Right forelimb (tissue), 1 donor: Measurements from ENCODE around the gene CXCL10.
"Not testable (repeated sequence)": the region's sequence is repeated elsewhere in the genome, so short reads cannot be mapped to it uniquely, and the experiment has no call there.

Experiments
- DNase-seq: peaks from one replicate; pipeline ENCODE4 v3.0.0-alpha.2; 2018

The CXCL10 gene

DNA sequence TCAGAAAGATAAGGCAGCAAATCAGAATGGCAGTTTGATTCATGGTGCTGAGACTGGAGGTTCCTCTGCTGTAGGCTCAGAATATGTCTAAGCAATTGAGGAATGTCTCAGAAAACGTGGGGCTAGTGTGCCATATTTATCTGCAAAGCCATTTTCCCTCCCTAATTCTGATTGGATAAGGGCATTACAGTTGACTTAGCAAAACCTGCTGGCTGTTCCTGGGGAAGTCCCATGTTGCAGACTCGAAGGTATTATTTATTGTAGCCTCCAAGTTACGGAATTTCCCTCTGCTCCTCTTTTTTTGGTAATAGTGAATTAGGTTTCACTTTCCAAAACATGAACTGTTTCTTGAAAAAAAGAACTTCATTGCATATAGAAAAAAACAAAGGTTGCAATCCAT, at the start of gene CXCL10:
Gene CXCL10 (minus strand): TSS at position 109 of the 400 bp plus-strand sequence. CDS start 66 bp downstream, at position 43.
- no peak for DNase-seq

- DNase-seq = no peak
Observed at GRCh38 chr4:76072760-76073159, 49.5 kb upstream of the CXCL10 start.

GRCh38 chr4:76067652-76068286, 44.5 kb upstream of the CXCL10 start:
- DNase-seq = peak; percentile 68

DNA sequence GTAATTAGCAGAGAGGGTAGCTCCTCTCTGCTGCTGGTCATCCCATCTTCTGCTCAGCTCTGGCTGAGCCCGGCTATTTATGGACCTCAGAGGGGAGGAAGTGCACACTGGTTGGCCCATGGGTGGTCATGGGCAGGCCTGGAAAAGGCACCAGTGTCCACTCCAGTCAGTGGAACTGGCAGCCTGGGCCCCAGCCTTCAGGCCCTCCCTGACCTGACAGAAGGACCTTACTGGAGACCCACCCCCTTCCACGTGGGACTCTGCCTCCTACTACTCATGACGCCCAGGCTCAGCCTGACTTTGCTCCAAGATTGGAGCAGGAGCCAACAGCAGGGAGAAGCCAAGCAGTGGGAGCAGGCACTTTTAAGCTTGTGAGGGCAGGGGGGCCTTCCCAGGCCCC, 43.2 kb upstream of the CXCL10 start:
- DNase-seq = no peak

GRCh38 chr4:76061982-76062381, 38.7 kb upstream of the CXCL10 start:
- DNase-seq = no peak

- no peak for DNase-seq
Observed at GRCh38 chr4:76061421-76061820, 38.1 kb upstream of the CXCL10 start.

- DNase-seq = no peak
Observed at GRCh38 chr4:76060506-76060905, 37.2 kb upstream of the CXCL10 start.

DNA sequence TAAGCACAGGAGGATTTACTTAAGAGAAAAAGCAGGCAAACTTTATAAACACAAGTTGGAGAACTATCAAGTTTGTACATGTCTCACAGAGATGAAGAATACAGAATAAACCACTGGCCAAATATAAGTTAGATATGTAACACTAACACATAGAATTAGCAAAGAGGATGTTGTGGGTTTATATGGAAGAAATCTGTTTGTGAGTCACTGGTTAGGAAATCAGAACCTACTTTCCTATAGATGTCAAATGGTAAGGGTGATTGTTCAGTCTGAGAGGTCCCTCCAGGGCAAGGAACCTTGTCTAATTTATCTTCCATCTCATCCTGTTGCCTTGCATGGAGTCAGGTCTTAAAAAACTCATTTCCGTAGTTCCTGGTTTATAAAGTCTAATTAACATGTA, 36.5 kb upstream of the CXCL10 start:
- DNase-seq = no peak

DNA sequence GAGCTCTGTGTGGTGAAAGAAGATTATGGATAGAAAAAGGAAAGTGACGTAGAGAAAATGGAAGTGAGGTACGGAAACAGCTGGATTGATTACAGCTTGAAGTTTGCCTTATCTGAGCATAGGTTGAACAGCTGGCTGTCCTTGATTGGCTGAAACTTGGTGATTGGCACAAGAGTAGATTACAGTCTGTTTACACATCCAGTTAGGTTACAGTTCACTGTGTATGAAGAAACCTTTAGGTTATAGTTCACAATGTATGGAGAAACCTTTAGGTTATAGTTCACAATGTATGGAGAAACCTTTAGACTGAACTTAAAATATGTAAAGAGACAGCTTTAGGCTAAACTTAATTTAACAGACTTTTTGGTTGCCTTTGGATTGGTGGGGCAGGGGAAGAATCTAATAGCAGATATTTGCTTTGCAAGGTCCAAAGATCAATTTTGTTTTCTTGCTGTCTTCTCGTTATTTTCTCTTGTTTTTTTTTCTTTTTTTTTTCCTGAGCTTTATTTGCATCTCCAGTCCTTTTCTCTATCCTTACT, 35.7 kb upstream of the CXCL10 start:
- no peak for DNase-seq

- no peak for DNase-seq
Observed at GRCh38 chr4:76058302-76058701, 35.0 kb upstream of the CXCL10 start.

DNA sequence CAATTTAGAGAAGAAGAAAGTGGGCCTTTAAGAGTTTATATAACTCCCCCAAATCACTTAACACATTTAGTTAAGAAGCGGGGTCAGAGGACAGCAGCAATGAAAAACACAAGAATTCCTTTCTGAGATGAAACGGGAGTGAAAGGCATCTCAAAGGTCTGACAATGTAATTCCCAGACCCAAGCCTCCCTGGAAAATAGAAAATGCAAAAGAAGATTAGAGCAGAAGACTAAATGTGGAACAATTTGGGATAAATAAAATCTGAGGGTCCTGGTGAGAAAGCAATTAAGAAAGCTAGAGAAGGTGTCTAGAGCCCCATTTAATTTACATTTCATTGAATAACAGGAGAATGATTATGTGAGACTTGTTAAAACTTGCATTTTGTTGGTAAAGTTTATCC, 32.1 kb upstream of the CXCL10 start:
- no peak for DNase-seq

DNA sequence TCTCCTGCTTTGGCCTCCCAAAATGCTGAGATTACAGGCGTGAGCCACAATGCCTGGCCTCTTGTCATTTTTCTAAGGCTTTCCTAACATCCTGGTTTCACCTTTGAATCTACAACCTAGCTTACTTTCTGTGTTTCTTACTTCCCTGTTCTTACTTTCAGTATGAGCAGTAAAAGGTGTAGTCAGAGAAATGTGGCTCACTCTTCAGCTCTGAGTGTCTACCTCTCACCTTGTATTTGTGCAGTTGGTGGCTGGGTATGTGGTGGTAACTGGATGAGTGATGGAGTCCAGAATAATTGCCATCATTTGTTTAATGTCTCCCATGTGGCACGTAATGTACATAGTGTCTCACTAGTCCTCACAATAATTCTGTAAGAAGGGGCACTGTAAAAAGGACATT, 31.7 kb upstream of the CXCL10 start:
- DNase-seq = no peak

- no peak for DNase-seq
Observed at GRCh38 chr4:76053730-76054129, 30.4 kb upstream of the CXCL10 start.

DNA sequence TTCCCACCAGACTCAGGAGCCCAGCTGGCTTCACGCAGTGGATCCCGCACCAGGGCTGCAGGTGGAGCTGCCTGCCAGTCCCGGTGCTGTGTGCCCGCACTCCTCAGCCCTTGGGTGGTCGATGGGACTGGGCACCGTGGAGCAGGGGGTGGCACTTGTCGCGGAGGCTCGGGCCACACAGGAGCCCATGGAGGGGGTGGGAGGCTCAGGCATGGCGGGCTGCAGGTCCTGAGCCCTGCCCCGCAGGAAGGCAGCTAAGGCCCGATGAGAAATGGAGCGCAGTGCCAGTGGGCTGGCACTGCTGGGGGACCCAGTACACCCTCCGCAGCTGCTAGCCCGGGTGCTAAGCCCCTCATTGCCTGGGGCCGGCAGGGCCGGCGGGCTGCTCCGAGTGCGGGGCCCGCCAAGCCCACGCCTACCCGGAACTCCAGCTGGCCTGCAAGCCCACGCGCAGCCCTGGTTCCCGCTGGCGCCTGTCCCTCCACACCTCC, 27.3 kb upstream of the CXCL10 start:
- not testable (repeated sequence) for DNase-seq

GRCh38 chr4:76049860-76050416, 26.6 kb upstream of the CXCL10 start:
- not testable (repeated sequence) for DNase-seq

GRCh38 chr4:76044686-76045085, 21.4 kb upstream of the CXCL10 start:
- not testable (repeated sequence) for DNase-seq

- DNase-seq = not testable (repeated sequence)
Observed at GRCh38 chr4:76043306-76043705, 20.0 kb upstream of the CXCL10 start.

DNA sequence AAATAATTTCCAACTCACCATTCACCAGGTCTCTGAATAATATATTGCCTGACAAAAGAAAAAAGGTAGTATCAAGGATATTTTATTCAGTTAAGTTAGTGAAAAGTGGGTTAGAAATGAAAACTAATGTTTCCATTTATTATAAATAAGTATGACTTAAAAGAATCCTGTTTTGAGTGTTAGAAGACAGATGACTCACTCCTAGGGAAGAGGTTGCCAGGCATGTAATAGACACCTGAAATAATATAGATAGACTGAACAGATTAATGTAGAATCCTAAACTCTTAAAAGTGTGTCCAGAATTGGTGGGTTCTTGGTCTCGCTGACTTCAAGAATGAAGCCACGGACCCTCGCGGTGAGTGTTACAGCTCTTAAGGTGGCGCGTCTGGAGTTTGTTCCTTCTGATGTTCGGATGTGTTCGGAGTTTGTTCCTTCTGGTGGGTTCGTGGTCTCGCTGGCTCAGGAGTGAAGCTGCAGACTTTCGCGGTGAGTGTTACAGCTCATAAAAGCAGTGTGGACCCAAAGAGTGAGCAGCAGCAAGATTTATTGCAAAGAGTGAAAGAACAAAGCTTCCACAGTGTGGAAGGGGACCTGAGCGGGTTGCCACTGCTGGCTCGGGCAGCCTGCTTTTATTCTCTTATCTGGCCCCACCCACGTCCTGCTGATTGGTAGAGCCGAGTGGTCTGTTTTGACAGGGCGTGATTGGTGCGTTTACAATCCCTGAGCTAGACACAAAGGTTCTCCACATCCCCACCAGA, 19.1 kb upstream of the CXCL10 start:
- DNase-seq = not testable (repeated sequence)

DNA sequence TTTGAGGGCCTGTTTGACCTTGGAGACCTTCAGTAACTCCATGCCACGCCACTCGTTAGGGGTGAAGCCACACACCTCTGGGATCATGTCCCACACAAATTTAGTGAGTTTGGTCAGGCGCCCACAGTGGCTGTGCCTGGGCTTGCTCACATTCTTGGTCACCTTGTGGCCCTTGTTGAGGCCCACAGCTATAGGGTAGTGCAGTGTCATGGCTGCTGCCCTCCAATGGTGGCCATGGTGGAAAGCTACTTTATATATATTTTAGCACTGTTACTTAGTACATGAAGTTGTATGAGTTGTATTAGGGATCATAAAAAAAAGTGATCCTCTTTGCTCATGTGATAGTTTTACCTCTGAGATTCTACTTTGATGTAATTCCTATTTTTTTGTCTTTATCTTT, 13.6 kb upstream of the CXCL10 start:
- no peak for DNase-seq

- DNase-seq = no peak
Observed at GRCh38 chr4:76035799-76036380, 12.6 kb upstream of the CXCL10 start, which contains the start of gene CXCL11. CXCL11 (minus strand) TSS chr4:76036070; CDS start chr4:76035987, 83 bp downstream.

DNA sequence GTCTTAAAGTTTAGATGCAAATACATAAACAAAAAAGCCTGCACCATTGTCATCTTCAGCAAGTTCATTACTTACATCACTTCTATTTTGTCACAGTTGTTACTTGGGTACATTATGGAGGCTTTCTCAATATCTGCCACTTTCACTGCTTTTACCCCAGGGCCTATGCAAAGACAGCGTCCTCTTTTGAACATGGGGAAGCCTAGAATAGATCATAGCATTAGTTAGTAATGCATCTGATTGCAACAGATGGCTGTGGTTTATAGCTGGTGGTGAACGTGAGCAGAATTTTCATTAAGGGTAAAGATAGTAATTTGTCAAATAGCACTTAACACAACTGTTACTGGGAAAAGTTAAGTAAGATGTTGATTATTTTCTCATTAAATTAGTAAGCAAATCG, 11.8 kb upstream of the CXCL10 start:
- no peak for DNase-seq

GRCh38 chr4:76029300-76029699, 6.0 kb upstream of the CXCL10 start:
- no peak for DNase-seq

GRCh38 chr4:76028350-76028765, 5.1 kb upstream of the CXCL10 start:
- no peak for DNase-seq
